ENCODE measurements around the gene ANKLE1. TPM values are rescaled to one million over a fixed set of nuclear protein-coding genes. Genes with fewer than 3 reads are reported as not detected.

The ANKLE1 gene
- total RNA-seq, 2 donors from 2014 or later = 1.2 TPM; not detected in 1

DNA sequence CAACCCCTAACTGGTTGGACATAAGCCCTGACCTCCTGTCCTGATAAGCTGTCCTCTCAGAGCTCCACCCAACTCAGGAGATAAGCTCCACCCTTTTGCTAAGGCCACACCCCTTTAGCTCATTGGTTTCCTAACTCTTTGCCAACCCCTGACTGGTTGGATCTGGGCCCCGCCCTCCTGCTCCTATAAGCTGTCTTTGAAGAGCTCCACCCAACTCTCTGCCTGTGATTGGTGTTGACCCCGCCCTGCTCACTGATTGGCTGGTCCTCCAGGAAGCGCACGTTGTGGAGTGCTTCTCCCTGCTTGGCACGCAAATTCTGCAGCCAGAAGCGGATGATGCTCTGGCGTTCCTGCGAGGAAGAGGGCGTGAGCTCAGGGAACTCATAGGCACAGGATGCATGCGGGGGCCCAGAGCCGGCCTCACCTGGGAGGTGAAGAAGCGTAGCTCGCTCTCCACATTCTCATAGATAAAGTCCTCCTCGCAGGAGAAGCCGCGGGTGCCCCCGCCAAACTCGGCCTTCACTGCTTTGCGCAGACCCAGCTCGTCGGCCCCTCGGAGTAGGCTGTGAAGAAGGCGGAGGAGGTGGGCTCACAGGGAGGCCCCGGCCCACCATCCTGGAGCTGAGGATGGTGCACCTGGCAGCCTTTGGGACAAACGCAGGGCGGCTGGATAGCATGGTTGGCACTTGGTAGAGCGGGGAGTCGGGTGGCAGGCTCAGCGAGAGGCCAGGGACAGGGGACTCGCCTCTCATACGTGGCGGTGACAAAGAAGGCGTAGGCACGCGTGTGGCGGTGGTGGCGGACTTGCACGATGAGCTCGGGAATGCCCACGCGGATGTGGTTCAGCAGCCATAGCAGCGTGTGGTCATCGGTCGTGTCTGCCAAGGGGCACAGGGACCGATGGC, 51.2 kb downstream of the ANKLE1 start:
- ATAC-seq (ENCODE audit: insufficient number of reproducible peaks, low FRiP score, low read depth) (no peak), DNase-seq (ENCODE audit: low spot score) (no peak)
- Histone ChIP-seq H3K9me3 (no peaks in the 10 kb centered on the region), H3K27me3 (replicated peaks; ENCODE audit: insufficient read depth) (no peaks in the 10 kb centered on the region), H3K4me3 (no peak overlapping the region), H3K27ac (no peak overlapping the region), H3K36me3 (peaks cover 4% of the 10 kb centered on the region), H3K4me1 (ENCODE audit: control insufficient read depth in 1 of 2, low read depth in 2 of 2) (peaks cover 16 to 31% of the 10 kb centered on the region in 2 donors)
- TF ChIP-seq, protein P1, sequence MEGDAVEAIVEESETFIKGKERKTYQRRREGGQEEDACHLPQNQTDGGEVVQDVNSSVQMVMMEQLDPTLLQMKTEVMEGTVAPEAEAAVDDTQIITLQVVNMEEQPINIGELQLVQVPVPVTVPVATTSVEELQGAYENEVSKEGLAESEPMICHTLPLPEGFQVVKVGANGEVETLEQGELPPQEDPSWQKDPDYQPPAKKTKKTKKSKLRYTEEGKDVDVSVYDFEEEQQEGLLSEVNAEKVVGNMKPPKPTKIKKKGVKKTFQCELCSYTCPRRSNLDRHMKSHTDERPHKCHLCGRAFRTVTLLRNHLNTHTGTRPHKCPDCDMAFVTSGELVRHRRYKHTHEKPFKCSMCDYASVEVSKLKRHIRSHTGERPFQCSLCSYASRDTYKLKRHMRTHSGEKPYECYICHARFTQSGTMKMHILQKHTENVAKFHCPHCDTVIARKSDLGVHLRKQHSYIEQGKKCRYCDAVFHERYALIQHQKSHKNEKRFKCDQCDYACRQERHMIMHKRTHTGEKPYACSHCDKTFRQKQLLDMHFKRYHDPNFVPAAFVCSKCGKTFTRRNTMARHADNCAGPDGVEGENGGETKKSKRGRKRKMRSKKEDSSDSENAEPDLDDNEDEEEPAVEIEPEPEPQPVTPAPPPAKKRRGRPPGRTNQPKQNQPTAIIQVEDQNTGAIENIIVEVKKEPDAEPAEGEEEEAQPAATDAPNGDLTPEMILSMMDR (IDR thresholded peaks at IDR 0.05) = no peak

DNA sequence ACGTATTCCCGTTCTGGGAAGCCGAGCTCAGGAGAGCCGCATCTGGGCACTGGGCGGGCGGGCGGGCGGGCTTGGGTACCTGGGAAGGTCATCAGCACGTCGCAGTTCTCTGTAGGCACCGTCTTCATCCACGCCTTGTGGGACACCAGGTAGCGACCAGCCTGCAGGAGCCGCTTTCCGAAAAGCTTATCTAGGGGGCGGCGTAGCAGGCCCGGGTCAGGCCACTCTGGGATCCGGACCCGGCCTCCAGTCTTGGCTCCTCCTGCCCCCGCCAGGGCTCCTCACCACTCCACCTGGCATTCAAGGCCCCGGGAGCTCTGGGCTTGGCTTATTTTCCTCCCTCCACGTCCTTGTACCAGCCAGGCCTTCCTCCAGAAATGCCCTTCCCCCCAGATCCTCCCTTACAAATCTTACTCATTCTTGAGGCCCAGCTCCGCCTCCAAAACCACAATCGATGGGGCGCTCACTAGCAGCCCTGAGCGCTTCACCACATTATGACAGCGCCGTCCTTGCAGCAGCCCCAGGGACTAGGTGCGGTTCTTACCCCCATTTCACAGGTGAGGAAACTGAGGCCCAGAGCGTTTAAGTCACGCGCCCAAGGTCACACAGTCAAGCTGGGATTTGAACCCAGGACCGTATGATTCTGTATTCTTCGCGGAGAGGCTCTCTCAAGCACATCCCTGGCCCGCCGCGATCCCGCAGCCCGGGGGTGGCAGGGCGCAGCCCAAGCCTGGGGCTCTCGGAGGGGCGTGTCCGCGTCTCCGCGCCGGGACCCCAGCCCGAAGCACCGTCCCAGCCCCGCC, 52.1 kb downstream of the ANKLE1 start:
- Histone ChIP-seq H3K4me3 (peak overlapping the region; percentile 97), H3K4me1 (ENCODE audit: control insufficient read depth in 1 of 2, low read depth in 2 of 2) (peaks cover 20 to 40% of the 10 kb centered on the region in 2 donors), H3K27ac (peak overlapping the region in 1 of 2 donors; percentile 47), H3K9me3 (no peaks in the 10 kb centered on the region), H3K27me3 (replicated peaks; ENCODE audit: insufficient read depth) (no peaks in the 10 kb centered on the region), H3K36me3 (peaks cover 4% of the 10 kb centered on the region)
- TF ChIP-seq, protein P1 (IDR thresholded peaks at IDR 0.05) = no peak
- DNase-seq (ENCODE audit: low spot score) = no peak
- no peak for ATAC-seq (ENCODE audit: insufficient number of reproducible peaks, low FRiP score, low read depth)

DNA sequence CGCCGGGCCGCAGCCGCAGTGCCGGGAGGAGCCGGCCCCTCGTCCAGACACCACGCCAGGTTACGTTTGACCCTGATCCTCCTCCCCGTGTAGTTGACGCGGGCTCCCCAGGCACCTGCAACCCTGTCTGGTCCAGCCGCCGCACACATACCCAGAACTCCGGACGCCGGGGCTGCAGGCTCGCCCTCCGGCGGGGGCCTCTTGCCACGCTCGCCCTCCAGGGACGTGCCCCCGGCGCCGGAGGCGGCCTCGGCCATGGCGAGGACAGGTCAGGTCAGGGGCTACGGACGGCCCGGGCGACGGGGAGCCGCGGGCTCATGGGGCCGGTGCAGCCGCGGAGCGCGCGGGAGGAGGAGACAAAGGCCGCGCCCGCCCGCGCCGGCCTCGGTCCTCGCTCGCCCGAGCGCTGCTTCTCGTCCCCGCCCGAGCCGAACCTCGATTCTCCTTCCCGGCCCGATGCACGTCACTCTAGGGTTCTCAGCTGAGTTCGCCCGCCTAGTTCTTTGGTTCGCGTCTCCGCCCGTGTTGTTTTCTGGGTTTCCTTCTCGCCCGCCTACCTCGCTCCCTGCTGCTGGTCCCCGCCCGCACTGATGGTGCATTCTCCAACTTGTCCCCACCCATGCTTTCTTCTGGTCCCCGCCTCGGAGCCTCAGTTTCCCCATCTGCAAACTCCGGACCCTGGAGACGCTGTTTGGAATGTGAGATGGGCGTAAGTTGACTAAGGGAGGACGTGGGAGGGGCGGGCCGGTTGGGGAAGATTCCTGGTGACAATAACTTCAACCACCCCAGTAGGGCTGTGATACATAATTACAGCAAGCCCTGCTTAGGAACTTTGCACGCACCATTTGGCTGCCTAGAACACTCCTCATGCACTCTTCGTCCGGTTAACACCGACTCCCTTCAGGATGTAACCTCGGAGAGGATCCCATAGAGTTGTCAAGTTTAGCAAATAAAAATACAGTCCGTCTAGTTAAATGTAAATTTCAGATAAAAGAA, 53.0 kb downstream of the ANKLE1 start, which contains the start of gene ANO8:
ANO8 (minus strand) TSS at position 442 of the 996 bp plus-strand sequence; CDS start at position 257, 185 bp downstream.
- peak; percentile 85 for DNase-seq (ENCODE audit: low spot score)
- TF ChIP-seq, protein P1 (IDR thresholded peaks at IDR 0.05) = no peak
- peaks cover 4% of the 10 kb centered on the region for H3K36me3 ChIP-seq
- peak within 1 kb of the TSS; percentile 97 for H3K4me3 ChIP-seq
- no peaks in the 10 kb centered on the region for H3K27me3 ChIP-seq (replicated peaks; ENCODE audit: insufficient read depth)
- H3K9me3 ChIP-seq = no peaks in the 10 kb centered on the region
- peak within 1 kb of the TSS; percentile 38 to 47 for H3K27ac ChIP-seq
- peaks cover 20 to 41% of the 10 kb centered on the region in 2 donors for H3K4me1 ChIP-seq (ENCODE audit: control insufficient read depth in 1 of 2, low read depth in 2 of 2)
- peak; percentile 50 for ATAC-seq (ENCODE audit: insufficient number of reproducible peaks, low FRiP score, low read depth)

DNA sequence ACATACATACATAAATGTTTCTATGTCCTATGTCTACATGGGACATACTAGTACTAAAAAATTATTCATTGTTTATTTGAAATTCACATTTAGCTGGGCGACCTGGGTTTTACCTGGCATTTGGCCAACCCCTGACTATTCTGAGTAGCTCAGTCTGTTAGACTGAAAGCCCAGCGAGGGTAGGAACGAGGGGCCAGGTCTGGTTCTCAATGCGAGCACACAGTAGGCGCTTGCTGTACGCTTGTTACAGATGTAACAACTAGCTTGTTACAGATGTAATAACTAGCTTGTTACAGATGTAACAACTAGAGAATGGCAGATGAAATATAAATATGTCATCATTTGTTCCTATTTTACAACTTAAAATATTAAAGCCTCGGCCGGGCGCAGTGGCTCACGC, 53.9 kb downstream of the ANKLE1 start:
- Histone ChIP-seq H3K4me3 (peak overlapping the region; percentile 97), H3K4me1 (ENCODE audit: control insufficient read depth in 1 of 2, low read depth in 2 of 2) (peaks cover 20 to 41% of the 10 kb centered on the region in 2 donors), H3K27ac (no peak overlapping the region)

More for the DNA sequence above, 53.9 kb downstream of the ANKLE1 start:
- ATAC-seq (ENCODE audit: insufficient number of reproducible peaks, low FRiP score, low read depth) (no peak), DNase-seq (ENCODE audit: low spot score) (no peak)
- TF ChIP-seq, protein P1 (IDR thresholded peaks at IDR 0.05) = no peak
- no peaks in the 10 kb centered on the region for H3K9me3 ChIP-seq
- no peaks in the 10 kb centered on the region for H3K27me3 ChIP-seq (replicated peaks; ENCODE audit: insufficient read depth)
- peaks cover 4% of the 10 kb centered on the region for H3K36me3 ChIP-seq

Other genes with a start within 250 kb of the ANKLE1 start
- 10 to 100 TPM in 1 of 2 donors, 1 to 10 TPM in 1; 2.2 to 11.3 TPM for gene HAUS8, start 206.4 kb upstream of the ANKLE1 start, total RNA-seq
- gene MYO9B, start 206.1 kb upstream of the ANKLE1 start, total RNA-seq = 100 to 1,000 TPM; 229 to 257 TPM
- 10 to 100 TPM; 11.5 to 13.7 TPM for gene USE1, start 66.5 kb upstream of the ANKLE1 start, total RNA-seq
- 10 to 100 TPM; 12.4 to 13.3 TPM for gene OCEL1, start 55.7 kb upstream of the ANKLE1 start, total RNA-seq
- 10 to 100 TPM; 42.0 to 68.1 TPM for gene NR2F6, start 36.0 kb upstream of the ANKLE1 start, total RNA-seq
- 1 to 10 TPM; 3.5 to 4.0 TPM for gene USHBP1, start 17.2 kb upstream of the ANKLE1 start, total RNA-seq
- gene BABAM1, start 14.5 kb upstream of the ANKLE1 start, total RNA-seq = 10 to 100 TPM; 55.2 to 87.2 TPM
- 10 to 100 TPM in 1 of 2 donors, 1 to 10 TPM in 1; 9.8 to 24.0 TPM for gene ABHD8, start 21.5 kb downstream of the ANKLE1 start, total RNA-seq
- 100 to 1,000 TPM; 132 to 140 TPM for gene MRPL34, start 24.0 kb downstream of the ANKLE1 start, total RNA-seq
- gene DDA1, start 27.7 kb downstream of the ANKLE1 start, total RNA-seq = 10 to 100 TPM in 1 of 2 donors, 1 to 10 TPM in 1; 8.9 to 13.5 TPM
- gene ANO8, start 53.0 kb downstream of the ANKLE1 start, total RNA-seq = 10 to 100 TPM in 1 of 2 donors, 1 to 10 TPM in 1; 9.5 to 13.4 TPM
- 10 to 100 TPM; 20.7 to 72.5 TPM for gene GTPBP3, start 55.7 kb downstream of the ANKLE1 start, total RNA-seq
- gene PLVAP, start 95.4 kb downstream of the ANKLE1 start, total RNA-seq = 100 to 1,000 TPM; 120 to 126 TPM
- gene CCDC194, start 112.3 kb downstream of the ANKLE1 start, total RNA-seq = not detected
- 100 to 1,000 TPM; 113 to 144 TPM for gene BST2, start 123.7 kb downstream of the ANKLE1 start, total RNA-seq
- 100 to 1,000 TPM in 1 of 2 donors, 10 to 100 TPM in 1; 25.3 to 103 TPM for gene MVB12A, start 138.1 kb downstream of the ANKLE1 start, total RNA-seq
- gene TMEM221, start 166.8 kb downstream of the ANKLE1 start, total RNA-seq = not detected
- gene NXNL1, start 179.0 kb downstream of the ANKLE1 start, total RNA-seq = not detected
- 10 to 100 TPM; 29.1 to 36.4 TPM for gene SLC27A1, start 188.6 kb downstream of the ANKLE1 start, total RNA-seq
- gene PGLS, start 229.7 kb downstream of the ANKLE1 start, total RNA-seq = 10 to 100 TPM; 67.4 to 92.9 TPM

Data from thoracic aorta (tissue), 2 donors.